Panc1 (cell line): ENCODE data around the gene KRT84. TPM values are rescaled to one million over a fixed set of nuclear protein-coding genes. Genes with fewer than 3 reads are reported as not detected.

ENCODE experiments used
- ATAC-seq: fragments of 200-7000 bp; cut with Tn5 transposase; 2 replicates; pipeline ENCODE4 v1.9.1; 2020; ENCODE audit warnings: mild to moderate bottlenecking, moderate library complexity
- BruUV-seq: library from RNA; stranded (reverse); fragments of 400-500 nt; replicated peaks from 2 replicates; lab custom pipeline; 2021; lab: Mats Ljungman, UMichigan
- CTCF ChIA-PET: fragments of 300-600 bp; sonication (Branson Sonifier 250); formaldehyde crosslinking; loops from one replicate; lab custom pipeline; 2022; ENCODE audit warnings: antibody characterized with exemption; lab: Charles Lee
- POLR2A ChIA-PET: fragments of 300-600 bp; sonication (Branson Sonifier 250); formaldehyde crosslinking; loops from one replicate; lab custom pipeline; 2022; ENCODE audit warnings: antibody characterized with exemption; lab: Charles Lee
- DNase-seq: peaks from one replicate; pipeline ENCODE4 v3.0.0-alpha.2; 2010; ENCODE audit warnings: low read depth, low spot score
- H3K27ac ChIP-seq: 2 replicates; pipeline ENCODE4 v1.5.1; 2011; ENCODE audit warnings: mild to moderate bottlenecking, low read length, inconsistent platforms
- H3K27me3 ChIP-seq: fragments of 200-500 bp; sonication (Bioruptor generic); 2 replicates; pipeline ENCODE4 v1.6.0; 2014; ENCODE audit warnings: low read length, inconsistent platforms; ENCODE audit not compliant: control insufficient read depth, insufficient read depth
- H3K36me3 ChIP-seq: fragments of 200-500 bp; sonication (Bioruptor generic); 2 replicates; pipeline ENCODE4 v1.5.1; 2014; ENCODE audit warnings: inconsistent platforms, mild to moderate bottlenecking, low read length, moderate library complexity; ENCODE audit not compliant: control insufficient read depth, insufficient read depth
- H3K4me1 ChIP-seq: 2 replicates; pipeline ENCODE4 v1.5.1; 2011; ENCODE audit warnings: inconsistent platforms, mild to moderate bottlenecking, low read length, moderate library complexity; ENCODE audit not compliant: control insufficient read depth, insufficient read depth
- H3K4me3 ChIP-seq, 2 experiments: 2 replicates each; pipeline ENCODE4 v1.5.1; 2011 to 2012; ENCODE audit warnings: low read depth in 2 of 2, low read length in 2 of 2, mild to moderate bottlenecking in 2 of 2, inconsistent platforms in 1 of 2, moderate library complexity in 1 of 2
- H3K9me3 ChIP-seq: fragments of 200-500 bp; sonication (Bioruptor generic); 2 replicates; pipeline ENCODE4 v1.5.1; 2014; ENCODE audit warnings: low read depth, mild to moderate bottlenecking, inconsistent platforms, low read length, moderate library complexity; ENCODE audit not compliant: control insufficient read depth, insufficient read depth
- CTCF ChIP-seq: fragments of 450-650 bp; IDR thresholded peaks from 2 replicates; pipeline ENCODE4 v1.5.1; 2017; ENCODE audit warnings: mild to moderate bottlenecking
- POLR2AphosphoS5 ChIP-seq: IDR thresholded peaks from 2 replicates; pipeline ENCODE4 v1.6.1; 2012; ENCODE audit warnings: mild to moderate bottlenecking, low read depth, low read length, moderate library complexity
- REST ChIP-seq, 2 experiments: IDR thresholded peaks; 2 replicates each; pipeline ENCODE4 v1.6.1; 2011 to 2012; ENCODE audit warnings: low read depth in 2 of 2, control low read depth in 1 of 2, low read length in 1 of 2, mild to moderate bottlenecking in 1 of 2, moderate library complexity in 1 of 2; ENCODE audit not compliant: insufficient read depth in 1 of 2
- SIN3A ChIP-seq: IDR thresholded peaks from 2 replicates; pipeline ENCODE4 v1.6.1; 2012; ENCODE audit warnings: low read depth, mild to moderate bottlenecking, low read length, moderate library complexity, borderline replicate concordance; ENCODE audit not compliant: insufficient read depth
- TCF7L2 ChIP-seq: IDR thresholded peaks from 2 replicates; pipeline ENCODE4 v1.6.1; 2011; ENCODE audit warnings: mild to moderate bottlenecking, low read depth, low read length, inconsistent platforms
- in situ Hi-C: cut with HindIII; loops from 2 replicates; pipeline ENCODE4 v1.10.0; 2016; ENCODE audit warnings: low sequenced_read_pairs, low pct_unique_long_range_greater_than_20kb
- intact Hi-C: fragments of 100-400 bp; cut with micrococcal nuclease; formaldehyde crosslinking; loops from one replicate; pipeline ENCODE4 v1.10.0; 2022; ENCODE audit not compliant: unreplicated experiment
- total RNA-seq: library from RNA; stranded (reverse); gene quantifications from one replicate; pipeline ENCODE4 v1.2.1, GENCODE V29; 2021; ENCODE audit not compliant: unreplicated experiment

Gene KRT84
- total RNA-seq, 1 experiment from 2014 or later = not detected

DNA sequence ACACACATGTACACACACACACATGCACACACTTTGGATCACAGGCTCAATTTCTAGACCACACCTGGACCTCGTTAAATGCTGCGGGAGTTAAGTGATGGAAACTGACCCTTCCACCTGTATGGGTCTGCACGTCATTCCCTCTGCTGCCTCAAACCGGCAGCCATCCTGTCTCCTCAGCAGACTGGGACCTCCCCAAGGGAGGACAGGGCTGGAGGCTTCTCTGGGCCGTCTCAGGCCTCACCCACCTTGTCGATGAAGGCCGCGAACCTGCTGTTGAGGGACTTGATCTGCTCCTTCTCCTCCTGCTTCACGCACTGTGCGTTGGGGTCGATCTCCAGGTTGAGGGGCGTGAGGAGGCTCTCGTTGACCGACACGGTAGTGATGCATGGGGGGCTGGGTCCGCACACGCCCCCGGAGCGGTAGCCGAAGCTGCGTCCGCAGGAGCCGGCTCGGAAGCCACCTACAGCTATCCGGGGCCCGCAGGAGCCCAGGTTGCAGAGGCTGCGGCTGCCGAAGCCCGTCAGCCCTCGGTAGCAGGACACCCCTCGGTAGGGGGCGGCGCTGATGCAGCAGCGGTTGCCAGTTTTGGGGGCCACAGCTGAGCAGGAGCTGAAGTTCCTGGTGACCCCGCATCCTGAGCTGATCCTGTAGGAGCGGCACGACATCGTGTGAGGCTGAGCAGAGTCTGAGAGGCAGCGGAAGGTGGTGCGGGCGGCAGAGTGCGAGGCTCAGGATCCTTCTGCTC, 18.5 kb downstream of the KRT84 start, which contains the start of gene KRT85:
TSS of gene KRT85 (minus strand) at position 744 of the 748 bp plus-strand sequence. CDS start at position 668, 76 bp downstream.
- Histone ChIP-seq H3K4me1 (no peaks in the 10 kb centered on the region; the same call in 1 of the 2 replicates), H3K27me3 (no peaks in the 10 kb centered on the region), H3K36me3 (no peaks in the 10 kb centered on the region), H3K4me3 (no peak within 1 kb of the TSS), H3K9me3 (no peaks in the 10 kb centered on the region), H3K27ac (no peak within 1 kb of the TSS)
- BruUV-seq = no TSS peak
- ChIA-PET POLR2A (no interaction called here), CTCF (interaction anchor here (0.6 kb wide), 2 partner anchors 28 to 40 kb away, joined by 3 to 5 read pairs; no protein-coding TSS in a partner anchor)
- intact Hi-C loops (no loop called here), in situ Hi-C loops (no loop called here)
- TF ChIP-seq POLR2AphosphoS5 = no peak
- TF ChIP-seq TCF7L2 = no peak
- TF ChIP-seq REST (IDR thresholded peaks at IDR 0.05; ENCODE audit: insufficient read depth in 1 of 2, low read depth in 2 of 2, low read length in 1 of 2) = no peak
- TF ChIP-seq CTCF = no peak
- no peak for TF ChIP-seq SIN3A
- DNase-seq (no peak), ATAC-seq (no peak)

GRCh38 chr12:52364901-52365489, 20.5 kb downstream of the KRT84 start:
- in situ Hi-C loops (no loop called here), intact Hi-C loops (no loop called here)
- Histone ChIP-seq H3K36me3 (no peaks in the 10 kb centered on the region), H3K4me1 (no peaks in the 10 kb centered on the region), H3K4me3 (no peak overlapping the region), H3K27me3 (no peaks in the 10 kb centered on the region), H3K27ac (no peak overlapping the region), H3K9me3 (no peaks in the 10 kb centered on the region)
- ChIA-PET CTCF (no interaction called here), POLR2A (no interaction called here)
- BruUV-seq = no TSS peak
- DNase-seq (no peak), ATAC-seq (no peak)
- no peak for TF ChIP-seq POLR2AphosphoS5
- TF ChIP-seq CTCF = no peak
- no peak for TF ChIP-seq REST (IDR thresholded peaks at IDR 0.05; ENCODE audit: insufficient read depth in 1 of 2, low read depth in 2 of 2, low read length in 1 of 2)
- no peak for TF ChIP-seq TCF7L2
- TF ChIP-seq SIN3A = no peak
